GM12892 (cell line): ENCODE measurements around the gene RAB30.
"Not testable (repeated sequence)": the region's sequence is repeated elsewhere in the genome, so short reads cannot be mapped to it uniquely, and the experiment has no call there.

Experiments used
- DNase-seq: peaks from one replicate; pipeline ENCODE4 v3.0.0; 2011; ENCODE audit not compliant: insufficient read length
- FAIRE-seq: peaks from 2 replicates; lab custom pipeline; 2011; peaks lifted over from hg19 to GRCh38; lab: Jason Lieb, UNC
- POLR2A ChIP-seq: IDR thresholded peaks from 2 replicates; pipeline ENCODE4 v1.6.1; 2011; ENCODE audit warnings: low read depth, low read length, control low read depth
- POLR2AphosphoS5 ChIP-seq: IDR thresholded peaks from 2 replicates; pipeline ENCODE4 v1.6.1; 2011; ENCODE audit warnings: low read depth, low read length, control low read depth
- TAF1 ChIP-seq: IDR thresholded peaks from 2 replicates; pipeline ENCODE4 v1.6.1; 2011; ENCODE audit warnings: low read depth, mild to moderate bottlenecking, control low read depth, low read length, borderline replicate concordance

RAB30 gene

GRCh38 chr11:82974851-82975250, 96.8 kb downstream of the RAB30 start:
- no peak for FAIRE-seq
- no peak for TF ChIP-seq TAF1
- TF ChIP-seq POLR2AphosphoS5: no peak
- TF ChIP-seq POLR2A: no peak

GRCh38 chr11:82974135-82974534, 97.6 kb downstream of the RAB30 start:
- DNase-seq: no peak
- FAIRE-seq: no peak
- TF ChIP-seq TAF1: no peak
- TF ChIP-seq POLR2AphosphoS5: no peak
- TF ChIP-seq POLR2A: no peak

More at GRCh38 chr11:82974851-82975250, 96.8 kb downstream of the RAB30 start:
- DNase-seq: no peak

- no peak for DNase-seq
- FAIRE-seq: peak; percentile 82
- TF ChIP-seq POLR2A: no peak
- TF ChIP-seq POLR2AphosphoS5: no peak
- no peak for TF ChIP-seq TAF1
These were observed 99.6 kb downstream of the RAB30 start for GRCh38 chr11:82972103-82972502.

- 0 out of 2 replicates have a peak, but pooled peaks have one; percentile 23 for TF ChIP-seq TAF1
- peak; percentile 72 for TF ChIP-seq POLR2A
- peak; percentile 61; the same call in 1 of the 2 replicates for TF ChIP-seq POLR2AphosphoS5
- not testable (repeated sequence) for DNase-seq
- FAIRE-seq: peak; percentile 99
These were observed 100.2 kb downstream of the RAB30 start for GRCh38 chr11:82971519-82971946.

- FAIRE-seq, DNase-seq: not testable (repeated sequence)
These were observed 101.1 kb downstream of the RAB30 start for GRCh38 chr11:82970507-82971083.

- TF ChIP-seq TAF1 (no peak), POLR2AphosphoS5 (no peak), POLR2A (no peak)
- DNase-seq (peak; percentile 19), FAIRE-seq (peak; percentile 96)
These were observed 101.9 kb downstream of the RAB30 start for GRCh38 chr11:82969811-82970210.

GRCh38 chr11:82967381-82967780, 104.3 kb downstream of the RAB30 start:
- FAIRE-seq (no peak), DNase-seq (no peak)
- no peak for TF ChIP-seq TAF1
- TF ChIP-seq POLR2A: no peak
- TF ChIP-seq POLR2AphosphoS5: no peak

- DNase-seq, FAIRE-seq: not testable (repeated sequence)
These were observed 109.7 kb downstream of the RAB30 start for GRCh38 chr11:82962021-82962420.

- no peak for TF ChIP-seq POLR2A
- no peak for TF ChIP-seq POLR2AphosphoS5
- TF ChIP-seq TAF1: no peak
- FAIRE-seq (no peak), DNase-seq (no peak)
These were observed 110.9 kb downstream of the RAB30 start for GRCh38 chr11:82960779-82961143.

- DNase-seq (no peak), FAIRE-seq (peak; percentile 91)
- TF ChIP-seq POLR2A (no peak), POLR2AphosphoS5 (no peak), TAF1 (no peak)
These were observed 111.5 kb downstream of the RAB30 start for GRCh38 chr11:82959987-82960778.

- FAIRE-seq, DNase-seq: not testable (repeated sequence)
These were observed 115.8 kb downstream of the RAB30 start for GRCh38 chr11:82955736-82956453.

GRCh38 chr11:82950502-82950901, 121.2 kb downstream of the RAB30 start:
- not testable (repeated sequence) for DNase-seq, FAIRE-seq
